Colonic mucosa (tissue), 4 donors: ENCODE measurements around the gene RIPOR3. TPM values are rescaled to one million over a fixed set of nuclear protein-coding genes. Genes with fewer than 3 reads are reported as not detected.

Experiments used
- DNase-seq: peaks from one replicate; pipeline ENCODE4 v3.0.0-alpha.2; 2020
- H3K27ac ChIP-seq: fragments of 200-600 bp; one replicate; pipeline ENCODE4 v1.8.0; 2021
- H3K27me3 ChIP-seq: fragments of 200-600 bp; one replicate; pipeline ENCODE4 v1.8.0; 2021
- H3K36me3 ChIP-seq: fragments of 200-600 bp; one replicate; pipeline ENCODE4 v1.8.0; 2021
- H3K4me1 ChIP-seq: fragments of 200-600 bp; one replicate; pipeline ENCODE4 v1.8.0; 2021; ENCODE audit warnings: mild to moderate bottlenecking
- H3K4me3 ChIP-seq: fragments of 200-600 bp; one replicate; pipeline ENCODE4 v1.8.0; 2021
- H3K9ac ChIP-seq, 2 donors: one replicate each; pipeline ENCODE4 v1.7.0; 2013; ENCODE audit warnings: control low read depth in 2 of 2, low read depth in 2 of 2, low read length in 2 of 2
- H3K9me3 ChIP-seq: fragments of 200-600 bp; one replicate; pipeline ENCODE4 v1.8.0; 2021
- intact Hi-C: fragments of 100-400 bp; cut with DNase I; formaldehyde crosslinking; loops from one replicate; pipeline ENCODE4 v1.14.1; 2022
- total RNA-seq, 2 donors: library from RNA; stranded (reverse); fragmentation: NEBNext Ultra II Directional in 1 of 2; extraction: Animal tissue kit (Norgen Biotek cat#: 25700) in 1 of 2; gene quantifications; one replicate each; pipeline ENCODE4 v1.2.1, GENCODE V29; 2021
- TF ChIP-seq, protein P1 (sequence below): fragments of 200-600 bp; IDR thresholded peaks from one replicate; pipeline ENCODE4 v1.8.0; 2022; ENCODE audit warnings: antibody characterized with exemption, mild to moderate bottlenecking
- donor health status: healthy.
- donor health status: DM: no; HTN: no; CAD: no.
- donor health status: DM: no; HTN: no; CAD: no.

The RIPOR3 gene
- total RNA-seq, 2 donors from 2014 or later: 1.9 to 2.9 TPM

DNA sequence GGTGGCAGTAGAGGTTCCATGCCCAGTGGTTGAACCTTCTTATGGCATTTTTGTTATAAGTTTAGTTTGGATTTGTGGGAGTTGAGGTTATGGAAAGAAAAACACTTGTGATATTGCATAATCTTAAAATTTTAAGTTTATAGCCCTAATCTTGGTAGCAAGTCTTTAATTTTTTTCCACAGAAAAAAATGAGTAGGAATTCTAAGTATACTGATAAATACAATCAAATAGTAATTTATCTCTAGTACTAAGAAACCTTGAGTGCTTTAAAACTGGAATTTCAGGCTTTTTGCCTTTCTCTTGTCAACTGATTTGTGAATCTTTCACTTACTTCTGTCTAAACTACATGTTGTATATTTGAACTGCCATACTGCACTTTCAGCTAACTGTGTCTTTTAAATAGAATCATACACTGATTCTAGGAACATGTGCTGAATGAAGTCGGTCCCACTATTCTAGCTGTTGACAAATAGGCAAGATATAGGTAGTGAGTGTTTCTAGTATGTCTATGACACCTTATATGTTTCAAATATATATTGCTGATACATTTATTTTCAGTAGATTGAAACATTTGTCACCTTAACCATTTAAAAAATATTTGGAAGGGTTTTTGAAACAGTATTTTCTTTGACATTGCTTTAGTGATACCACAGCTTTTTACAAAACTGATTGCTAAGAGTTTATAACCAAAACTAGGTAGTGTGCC, 42.5 kb upstream of the RIPOR3 start:
- Histone ChIP-seq H3K27me3 (no peaks in the 10 kb centered on the region), H3K9me3 (no peaks in the 10 kb centered on the region), H3K9ac (no peak overlapping the region), H3K4me1 (no peaks in the 10 kb centered on the region), H3K36me3 (no peaks in the 10 kb centered on the region), H3K4me3 (no peak overlapping the region), H3K27ac (no peak overlapping the region)
- no peak for DNase-seq
- intact Hi-C loops: loop anchor here (10.0 kb wide), 1 partner anchor 549 kb away; no protein-coding TSS in a partner anchor
- TF ChIP-seq, protein P1, sequence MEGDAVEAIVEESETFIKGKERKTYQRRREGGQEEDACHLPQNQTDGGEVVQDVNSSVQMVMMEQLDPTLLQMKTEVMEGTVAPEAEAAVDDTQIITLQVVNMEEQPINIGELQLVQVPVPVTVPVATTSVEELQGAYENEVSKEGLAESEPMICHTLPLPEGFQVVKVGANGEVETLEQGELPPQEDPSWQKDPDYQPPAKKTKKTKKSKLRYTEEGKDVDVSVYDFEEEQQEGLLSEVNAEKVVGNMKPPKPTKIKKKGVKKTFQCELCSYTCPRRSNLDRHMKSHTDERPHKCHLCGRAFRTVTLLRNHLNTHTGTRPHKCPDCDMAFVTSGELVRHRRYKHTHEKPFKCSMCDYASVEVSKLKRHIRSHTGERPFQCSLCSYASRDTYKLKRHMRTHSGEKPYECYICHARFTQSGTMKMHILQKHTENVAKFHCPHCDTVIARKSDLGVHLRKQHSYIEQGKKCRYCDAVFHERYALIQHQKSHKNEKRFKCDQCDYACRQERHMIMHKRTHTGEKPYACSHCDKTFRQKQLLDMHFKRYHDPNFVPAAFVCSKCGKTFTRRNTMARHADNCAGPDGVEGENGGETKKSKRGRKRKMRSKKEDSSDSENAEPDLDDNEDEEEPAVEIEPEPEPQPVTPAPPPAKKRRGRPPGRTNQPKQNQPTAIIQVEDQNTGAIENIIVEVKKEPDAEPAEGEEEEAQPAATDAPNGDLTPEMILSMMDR: no peak

DNA sequence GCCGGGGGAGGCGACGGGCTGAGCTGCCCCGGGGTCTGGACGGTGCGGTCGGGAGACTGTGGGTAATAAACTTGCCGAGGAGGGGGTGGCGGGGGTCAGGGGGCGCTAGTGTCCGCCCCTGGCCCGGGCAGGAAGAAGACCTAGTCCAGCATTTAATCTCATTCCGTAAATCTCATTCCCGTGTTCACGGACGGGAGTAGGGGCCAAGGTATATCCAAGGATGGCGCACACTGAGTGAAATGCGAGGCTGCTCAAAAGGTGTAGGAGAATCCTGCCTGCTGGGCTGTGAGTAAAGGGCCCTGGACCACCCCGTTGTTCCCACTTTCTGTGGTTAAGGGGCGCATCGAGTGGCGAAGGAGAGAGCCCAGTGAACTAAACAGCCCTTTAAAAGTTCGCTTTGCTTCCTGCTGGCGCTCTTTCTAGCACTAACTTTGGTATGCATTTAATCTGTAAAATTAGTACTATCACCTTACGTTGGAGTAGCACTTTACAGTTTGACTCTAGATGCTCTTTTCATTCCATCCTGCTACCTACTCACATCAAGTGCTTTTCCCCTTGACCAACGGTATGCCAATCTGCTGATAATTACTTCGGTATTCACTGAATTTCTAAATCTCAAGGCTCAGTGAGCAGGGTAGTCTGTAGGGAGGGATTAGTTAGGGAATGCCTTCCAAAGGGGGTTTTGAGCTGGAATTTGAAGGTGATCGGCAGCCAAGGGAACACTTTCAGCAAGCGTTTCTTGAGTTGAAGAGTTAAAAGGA, 40.8 kb upstream of the RIPOR3 start:
- Histone ChIP-seq H3K4me1 (no peaks in the 10 kb centered on the region), H3K9ac (peak overlapping the region; percentile 93 to 97), H3K27ac (peak overlapping the region; percentile 91), H3K27me3 (no peaks in the 10 kb centered on the region), H3K36me3 (no peaks in the 10 kb centered on the region), H3K9me3 (no peaks in the 10 kb centered on the region), H3K4me3 (peak overlapping the region; percentile 94)
- intact Hi-C loops: loop anchor here (10.0 kb wide), 1 partner anchor 547 kb away; no protein-coding TSS in a partner anchor
- no peak for DNase-seq
- TF ChIP-seq, protein P1: no peak

DNA sequence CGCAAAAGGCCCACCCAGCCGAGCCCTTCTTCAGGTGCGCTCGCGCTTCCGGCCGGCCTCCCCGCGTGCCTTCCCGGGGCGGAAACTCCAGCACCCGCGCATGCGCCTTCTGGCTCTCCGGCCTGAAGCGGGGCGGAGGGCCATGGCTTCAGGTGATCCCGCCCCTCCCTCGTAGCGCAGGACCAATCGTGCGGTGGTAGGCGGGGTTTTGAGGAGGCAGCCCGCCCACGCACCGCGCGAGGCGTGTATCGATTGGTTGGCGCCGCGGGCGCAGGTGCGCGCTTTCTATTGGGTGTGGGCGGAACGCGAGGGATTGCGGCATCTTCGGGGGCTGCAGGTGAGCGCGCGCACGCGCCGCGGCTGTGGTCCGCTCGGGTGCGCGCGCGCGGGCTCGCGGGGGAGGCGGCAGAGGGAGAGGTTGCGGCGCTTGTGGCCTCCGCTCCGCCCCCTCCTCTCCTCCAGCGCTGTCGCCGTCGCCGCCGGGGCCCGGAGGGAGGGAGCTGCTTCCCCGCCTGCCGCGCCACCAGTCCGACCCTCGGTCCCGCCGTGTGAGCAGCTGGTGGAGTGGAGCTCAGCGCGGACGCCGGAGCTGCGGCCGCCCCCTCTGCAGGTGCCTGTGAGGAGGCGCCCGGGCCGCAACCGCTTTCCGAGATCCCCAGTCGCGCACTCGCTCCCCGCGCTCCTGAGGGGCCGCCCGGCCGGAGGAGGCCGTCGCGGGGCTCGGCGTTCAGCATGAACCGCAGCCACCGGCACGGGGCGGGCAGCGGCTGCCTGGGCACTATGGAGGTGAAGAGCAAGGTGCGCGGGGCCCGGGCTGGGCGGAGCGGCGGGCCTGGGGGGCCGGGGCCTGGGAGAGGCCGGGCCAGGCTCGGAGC, 40.0 kb upstream of the RIPOR3 start, which contains the start of gene PARD6B:
Gene PARD6B, plus strand, starts transcription at position 526 of the 875 bp plus-strand sequence. Its CDS starts 207 bp downstream, at position 733.
- H3K9ac ChIP-seq: peak within 1 kb of the TSS; percentile 93 to 97
- H3K27ac ChIP-seq: peak within 1 kb of the TSS; percentile 91
- no peaks in the 10 kb centered on the region for H3K9me3 ChIP-seq
- intact Hi-C loops: loop anchor here (10.0 kb wide), 1 partner anchor 546 kb away; no protein-coding TSS in a partner anchor
- H3K4me3 ChIP-seq: peak within 1 kb of the TSS; percentile 94
- peak; percentile 99 for DNase-seq
- no peaks in the 10 kb centered on the region for H3K4me1 ChIP-seq
- no peaks in the 10 kb centered on the region for H3K36me3 ChIP-seq
- TF ChIP-seq, protein P1: no peak
- no peaks in the 10 kb centered on the region for H3K27me3 ChIP-seq

DNA sequence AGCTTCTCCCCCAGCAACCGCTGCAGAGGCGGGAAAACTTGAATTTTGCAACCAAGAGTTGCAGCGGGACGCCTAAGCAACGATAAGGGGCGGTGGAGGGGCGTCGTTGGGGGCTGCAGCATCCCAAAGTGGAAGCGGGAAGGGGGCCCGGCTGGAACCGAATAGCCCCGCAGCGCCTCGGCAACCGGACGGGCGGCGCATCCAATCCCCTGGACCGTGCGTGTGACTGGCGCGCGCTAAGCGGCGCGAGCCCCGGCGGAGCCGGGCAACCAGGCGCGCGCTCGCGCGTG, 39.4 kb upstream of the RIPOR3 start:
- no peaks in the 10 kb centered on the region for H3K4me1 ChIP-seq
- H3K36me3 ChIP-seq: no peaks in the 10 kb centered on the region

More for the DNA sequence above, 39.4 kb upstream of the RIPOR3 start:
- DNase-seq: no peak
- Histone ChIP-seq H3K9ac (peak overlapping the region; percentile 87 to 89), H3K4me3 (peak overlapping the region; percentile 94), H3K27ac (peak overlapping the region; percentile 83), H3K27me3 (no peaks in the 10 kb centered on the region), H3K9me3 (no peaks in the 10 kb centered on the region)
- intact Hi-C loops: loop anchor here (10.0 kb wide), 1 partner anchor 546 kb away; no protein-coding TSS in a partner anchor
- TF ChIP-seq, protein P1: no peak
